ENCODE measurements around the gene FDXR. TPM values are rescaled to one million over a fixed set of nuclear protein-coding genes. Genes with fewer than 3 reads are reported as not detected.

FDXR gene
- polyA plus RNA-seq, 1 donor: 2.0 TPM

- DNase-seq (ENCODE audit: low read depth): no peak
Measured at GRCh38 chr17:74898376-74898946, 25.7 kb upstream of the FDXR start.

- no peak for DNase-seq (ENCODE audit: low read depth)
Measured at GRCh38 chr17:74893936-74894671, 21.3 kb upstream of the FDXR start.

DNA sequence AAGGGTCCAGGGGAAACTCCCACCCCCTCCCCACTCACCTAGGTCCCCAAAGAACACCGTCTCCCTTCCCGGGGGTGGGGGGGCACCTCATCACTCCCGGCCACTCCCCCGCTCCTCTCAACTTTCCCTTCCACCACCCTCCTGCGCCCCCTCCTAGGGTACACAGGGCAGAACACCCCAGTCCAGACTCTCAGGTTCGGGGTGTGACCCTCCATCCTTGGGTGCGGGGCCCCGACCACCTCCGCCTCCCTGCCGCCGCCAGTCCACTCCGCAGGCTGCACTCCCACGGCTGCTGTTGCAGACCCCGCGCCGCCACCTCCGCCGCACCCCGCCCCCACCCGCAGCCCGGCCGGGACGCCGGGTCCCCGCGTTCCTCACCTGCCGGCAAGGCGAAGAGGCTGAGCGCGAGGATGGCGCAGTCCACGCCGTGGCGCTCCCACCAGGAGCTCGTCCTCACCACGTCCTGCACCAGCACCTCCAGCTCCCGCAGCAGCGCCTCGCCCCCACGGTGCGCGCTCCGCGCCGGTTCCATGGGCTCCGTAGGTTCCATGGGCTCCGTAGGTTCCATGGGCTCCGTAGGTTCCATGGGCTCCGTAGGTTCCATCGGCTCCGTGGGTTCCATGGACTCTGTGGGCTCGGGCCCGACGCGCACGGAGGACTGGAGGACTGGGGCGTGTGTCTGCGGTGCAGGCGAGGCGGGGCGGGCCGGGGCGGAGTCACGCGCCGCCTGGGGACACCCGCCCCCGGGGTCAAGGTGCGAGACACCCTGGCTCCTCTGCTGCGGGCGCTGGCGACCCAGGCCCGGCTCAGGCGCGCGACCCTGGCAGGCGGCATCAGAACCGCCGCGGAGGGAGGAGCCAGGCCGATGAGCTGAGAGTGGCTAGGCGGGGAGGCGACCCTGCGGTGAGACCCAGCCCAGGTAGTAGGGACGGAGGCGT lies 20.4 kb upstream of the FDXR start, which contains the start of gene FADS6:
Gene FADS6, minus strand, starts transcription at position 660 of the 938 bp plus-strand sequence. Its CDS starts 38 bp downstream, at position 622.
- DNase-seq (ENCODE audit: low read depth): no peak

GRCh38 chr17:74892013-74892841 lies 19.4 kb upstream of the FDXR start:
- DNase-seq (ENCODE audit: low read depth): no peak

DNA sequence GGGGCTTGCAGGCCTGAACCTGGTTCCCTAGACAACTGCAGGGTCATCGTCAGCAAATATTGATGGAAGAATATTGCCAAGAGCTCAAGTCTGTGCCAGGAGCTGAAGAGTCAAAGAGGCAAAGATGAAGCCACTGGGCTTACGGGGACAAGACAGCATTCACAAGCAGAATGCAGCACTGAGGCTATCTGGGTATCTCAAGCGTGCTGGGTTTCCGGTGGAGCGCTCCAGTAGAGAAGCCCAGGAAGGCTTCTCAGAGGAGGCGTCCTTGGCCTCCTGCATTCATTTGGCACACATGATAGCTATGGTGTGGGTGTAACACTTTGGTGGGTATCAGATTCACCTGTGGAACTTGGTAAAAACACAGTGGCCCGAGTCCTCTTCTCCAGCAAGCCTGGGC lies 17.8 kb upstream of the FDXR start:
- no peak for DNase-seq (ENCODE audit: low read depth)

GRCh38 chr17:74888469-74888868 lies 15.7 kb upstream of the FDXR start:
- no peak for DNase-seq (ENCODE audit: low read depth)

DNA sequence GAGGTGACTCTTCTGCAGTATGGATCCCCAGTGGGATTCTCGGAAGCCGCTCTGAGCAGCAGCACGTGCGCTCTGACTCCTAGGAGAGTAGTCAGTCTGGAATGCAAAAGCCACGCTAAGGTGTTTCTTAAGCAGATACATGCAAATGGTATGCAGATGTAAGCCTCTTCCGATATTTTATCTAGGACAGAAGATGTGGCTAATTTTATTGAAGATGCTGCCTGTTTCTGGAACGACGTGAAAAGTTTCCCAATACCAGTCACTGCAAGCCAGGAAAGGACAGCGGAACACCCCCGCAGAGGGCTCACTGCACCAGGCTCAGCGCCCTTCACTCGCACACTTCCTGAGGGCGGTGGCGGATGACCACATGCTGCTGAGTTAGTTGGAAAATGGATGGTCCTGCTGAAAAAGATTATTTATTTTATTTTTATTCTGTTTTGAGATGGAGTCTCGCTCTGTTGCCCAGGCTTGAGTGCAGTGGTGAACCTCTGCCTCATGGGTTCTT lies 10.5 kb upstream of the FDXR start:
- no peak for DNase-seq (ENCODE audit: low read depth)

DNA sequence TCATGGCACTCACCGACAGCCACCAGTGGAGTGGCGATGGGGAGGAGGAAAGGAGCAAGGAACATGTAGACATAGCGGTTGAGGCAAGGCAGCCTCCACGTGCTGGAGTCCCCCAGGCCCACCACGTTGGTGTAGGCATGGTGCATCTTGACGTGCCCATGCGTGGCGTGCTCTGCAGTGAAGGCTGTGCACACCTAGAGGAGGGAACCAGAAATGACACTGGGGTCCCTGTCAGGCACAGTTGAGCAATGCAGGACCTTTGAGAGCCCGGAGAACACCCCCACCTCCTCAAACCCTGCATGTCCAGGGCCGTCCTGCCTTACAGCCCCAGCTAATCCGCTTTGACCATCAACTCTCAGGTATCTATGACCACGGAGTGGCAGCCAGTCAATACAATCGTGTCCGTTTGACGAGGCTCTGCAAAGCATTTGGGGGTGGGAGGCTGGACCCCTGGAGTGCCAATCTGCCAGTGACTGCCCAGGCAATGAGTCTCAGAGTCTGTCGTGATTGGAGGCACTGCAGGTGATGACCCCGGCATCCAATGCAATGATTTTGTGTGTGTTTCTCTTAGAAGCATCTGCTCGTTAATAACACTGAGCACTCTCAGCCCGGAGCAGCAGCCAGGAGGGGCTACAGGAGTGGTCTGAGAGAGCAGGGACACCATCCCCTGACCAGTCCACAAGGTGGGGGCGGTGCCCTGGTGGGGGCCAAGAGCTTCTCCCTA lies 9.9 kb upstream of the FDXR start:
- no peak for DNase-seq (ENCODE audit: low read depth)

DNA sequence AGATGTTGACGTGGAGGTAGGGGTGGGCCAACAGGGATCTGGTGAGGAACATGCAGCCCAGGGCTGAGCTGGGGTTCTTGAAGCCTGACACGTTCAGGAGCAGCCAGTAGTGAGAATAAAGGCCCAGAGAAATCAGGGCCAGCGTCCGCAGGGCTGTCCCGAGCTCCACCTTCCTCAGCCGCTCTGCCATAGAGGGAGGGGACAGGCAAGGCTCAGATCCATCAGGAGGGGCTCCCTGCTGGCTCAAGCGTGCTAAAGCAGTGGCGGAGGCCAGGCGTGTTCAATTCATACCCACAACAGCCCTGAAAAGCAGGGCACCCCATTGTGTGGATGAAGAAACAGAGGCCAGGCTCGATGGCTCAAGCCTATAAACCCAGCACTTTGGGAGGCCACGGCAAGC lies 8.3 kb upstream of the FDXR start:
- no peak for DNase-seq (ENCODE audit: low read depth)

- DNase-seq (ENCODE audit: low read depth): no peak
Measured at GRCh38 chr17:74879308-74879707, 6.5 kb upstream of the FDXR start.

- DNase-seq (ENCODE audit: low read depth): no peak
Measured at GRCh38 chr17:74878658-74879057, 5.9 kb upstream of the FDXR start.

DNA sequence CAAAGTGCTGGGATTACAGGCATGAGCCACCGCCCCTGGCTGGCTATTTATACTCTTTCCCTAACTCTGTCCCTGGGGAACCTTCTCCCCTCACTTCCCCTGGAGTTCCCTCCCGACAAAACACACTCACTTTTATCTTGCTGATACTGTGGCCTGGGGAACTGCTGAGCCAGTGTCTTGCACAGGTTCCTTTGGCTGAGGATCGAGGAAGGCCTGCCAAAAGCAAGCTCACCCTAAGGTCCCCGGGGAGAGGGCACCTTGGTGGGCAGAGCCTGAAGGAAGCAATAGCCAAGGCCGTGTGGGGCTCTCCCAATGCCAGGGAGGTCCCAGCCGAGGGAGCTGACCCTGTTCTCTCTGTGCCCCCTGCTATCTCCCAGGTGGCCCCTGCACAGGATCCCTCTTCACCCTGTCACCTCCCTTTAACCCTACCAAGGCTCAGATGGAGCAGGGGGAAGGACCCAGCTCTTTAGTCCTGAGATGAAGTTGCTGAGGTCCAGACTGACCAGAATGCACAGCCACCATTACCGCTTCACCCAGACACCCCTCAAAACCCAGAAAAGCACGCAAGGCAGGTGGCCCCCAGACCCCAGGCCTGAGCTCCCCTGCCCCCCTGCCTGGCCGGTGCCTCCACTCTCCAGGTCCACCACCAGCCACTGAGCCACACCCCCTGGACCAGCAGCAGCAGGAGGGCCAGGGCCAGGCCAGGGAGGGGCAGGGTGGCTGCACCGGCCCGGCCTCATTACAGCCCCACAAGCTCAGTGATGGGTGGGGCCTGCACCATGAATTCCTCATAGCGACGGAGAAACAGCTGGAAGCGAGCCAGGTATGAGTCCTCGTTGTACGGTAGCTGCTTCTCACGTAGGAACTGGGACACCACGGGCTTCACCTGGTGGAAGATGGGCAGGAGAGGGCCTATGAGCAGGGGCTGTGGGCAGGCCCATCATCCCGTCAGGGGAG lies 5.1 kb upstream of the FDXR start:
- DNase-seq (ENCODE audit: low read depth): no peak

- no peak for DNase-seq (ENCODE audit: low read depth)
Measured at GRCh38 chr17:74875977-74876593, 3.3 kb upstream of the FDXR start.

- DNase-seq (ENCODE audit: low read depth): no peak
Measured at GRCh38 chr17:74875155-74875976, 2.6 kb upstream of the FDXR start.

GRCh38 chr17:74874615-74875037 lies 1.8 kb upstream of the FDXR start:
- no peak for DNase-seq (ENCODE audit: low read depth)

GRCh38 chr17:74873874-74874614 lies 1.2 kb upstream of the FDXR start:
- no peak for DNase-seq (ENCODE audit: low read depth)
